ENCODE measurements around the gene RC3H1. TPM values are rescaled to one million over a fixed set of nuclear protein-coding genes. Genes with fewer than 3 reads are reported as not detected.
"Not testable (repeated sequence)": the region's sequence is repeated elsewhere in the genome, so short reads cannot be mapped to it uniquely, and the experiment has no call there.

The RC3H1 gene
- total and polyA plus RNA-seq, 2 of the 13 experiments (the other 11 are each of a cell fraction or from before 2014, with no cell fraction given), result 11.2 to 19.6 TPM

DNA sequence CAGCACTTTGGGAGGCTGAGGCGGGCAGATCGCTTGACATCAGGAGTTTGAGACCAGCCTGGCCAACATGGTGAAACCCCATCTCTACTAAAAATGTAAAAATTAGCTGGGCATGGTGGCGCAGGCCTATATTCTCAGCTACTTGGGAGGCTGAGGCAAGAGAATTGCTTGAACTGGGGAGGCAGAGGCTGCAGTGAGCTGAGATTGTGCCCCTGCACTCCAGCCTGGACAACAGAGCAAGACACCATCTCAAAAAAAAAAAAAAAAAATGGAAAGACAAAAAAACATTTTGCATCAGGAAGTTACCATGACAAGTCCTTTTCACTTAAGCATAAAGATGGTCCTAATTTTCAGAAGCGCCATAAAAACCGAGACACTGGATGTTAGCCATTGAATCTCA lies 91.6 kb downstream of the RC3H1 start:
- CTCF ChIA-PET (ENCODE audit: low intra/inter-chr PET ratio, low total read pairs); H3K4me2 ChIP-seq (ENCODE audit: low read depth, low read length); FAIRE-seq; H3K27ac ChIP-seq (ENCODE audit: extremely low read length, insufficient read depth, low read length); H3K27me3 ChIP-seq (ENCODE audit: control insufficient read depth in 1 of 2, insufficient read depth in 2 of 2, low read length in 2 of 2); H3K4me3 ChIP-seq (replicated peaks in 1 of 3; ENCODE audit: insufficient read depth in 1 of 3, low read depth in 2 of 3, low read length in 3 of 3); ATAC-seq; H3K9me3 ChIP-seq (ENCODE audit: low read length); H4K20me1 ChIP-seq (ENCODE audit: insufficient read depth, low read length); in situ Hi-C loops (cut with HindIII; ENCODE audit: extremely low pct_ligation_motif_present, low pct_unique_long_range_greater_than_20kb); BruUV-seq (replicated peaks); H3K9ac ChIP-seq (ENCODE audit: insufficient read depth, low read depth, low read length); intact Hi-C loops (cut with micrococcal nuclease; ENCODE audit: unreplicated experiment); H3K36me3 ChIP-seq (replicated peaks in 1 of 2; ENCODE audit: control insufficient read depth in 1 of 2, insufficient read depth in 2 of 2, low read length in 2 of 2); H3K79me2 ChIP-seq (ENCODE audit: insufficient read depth, low read length); H2AFZ ChIP-seq (ENCODE audit: low read length); DNase-seq (ENCODE audit: low spot score): not testable (repeated sequence)
- POLR2A ChIA-PET, result interaction anchor here (1.8 to 2.3 kb wide), 2 partner anchors 13 to 63 kb away, joined by 5 to 10 read pairs; partner anchors contain the start of genes GAS5, SERPINC1 and ZBTB37
- TF ChIP-seq ZNF121 (CRISPR knock-in tag; IDR thresholded peaks at IDR 0.05), result peak; percentile 58
- WGBS (ENCODE audit: low lambda C conversion rate), result 99% methylated on average over 5 of the region's 5 CpGs
- H3K4me1 ChIP-seq (ENCODE audit: insufficient read depth, low read length), result peaks cover 11% of the 10 kb centered on the region

DNA sequence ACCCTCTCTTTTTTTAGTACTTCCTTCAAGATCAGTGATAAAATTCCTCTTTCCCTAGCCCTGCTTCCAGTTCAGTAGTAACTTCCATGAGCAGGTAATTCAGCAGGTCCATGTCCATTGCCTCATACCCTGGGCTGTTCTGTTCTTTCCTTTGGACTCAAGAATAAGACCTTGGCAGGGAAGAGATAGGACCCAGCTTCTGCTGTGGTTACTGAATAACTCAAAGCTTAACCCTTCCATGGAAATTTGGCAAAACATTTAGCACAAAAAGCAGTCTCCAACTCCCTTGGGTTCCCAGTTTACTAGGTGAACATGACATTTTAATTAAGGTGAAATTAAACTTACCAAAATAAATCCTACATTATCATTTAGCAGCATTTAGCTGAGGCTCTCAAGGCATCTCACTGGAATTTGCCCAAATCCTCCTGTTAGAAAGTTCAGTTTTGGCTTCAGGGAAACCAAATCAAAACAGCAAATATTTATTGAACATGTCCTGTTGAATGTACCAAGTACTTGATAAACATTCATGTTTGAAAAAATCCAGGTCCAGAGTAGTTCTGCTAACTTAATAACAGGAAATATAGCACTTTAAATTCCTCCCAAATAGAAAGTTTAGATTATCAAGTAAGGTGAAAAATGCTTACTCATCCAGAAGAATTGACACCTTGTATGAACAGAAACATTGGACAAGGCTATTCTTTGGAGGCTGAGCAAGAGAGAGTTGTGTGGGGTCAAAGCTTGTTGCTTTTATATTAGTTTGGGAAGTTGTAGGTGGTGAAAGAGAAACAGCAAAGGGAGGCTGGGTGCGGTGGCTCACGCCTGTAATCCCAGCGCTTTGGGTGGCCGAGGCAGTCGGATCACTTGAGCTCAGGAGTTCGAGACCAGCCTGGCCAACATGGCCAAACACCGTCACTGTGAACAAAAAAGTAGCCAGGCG lies 96.6 kb downstream of the RC3H1 start:
- peak; percentile 96 for ATAC-seq
- no peaks in the 10 kb centered on the region for H3K9me3 ChIP-seq (ENCODE audit: low read length)
- H3K36me3 ChIP-seq (replicated peaks in 1 of 2; ENCODE audit: control insufficient read depth in 1 of 2, insufficient read depth in 2 of 2, low read length in 2 of 2), result no peaks in the 10 kb centered on the region
- H3K4me2 ChIP-seq (ENCODE audit: low read depth, low read length), result peak overlapping the region; percentile 63
- FAIRE-seq, result peak; percentile 99
- peak overlapping the region in 1 of 3 experiments; percentile 29; a peak in 3 of 6 replicates for H3K4me3 ChIP-seq (replicated peaks in 1 of 3; ENCODE audit: insufficient read depth in 1 of 3, low read depth in 2 of 3, low read length in 3 of 3)
- intact Hi-C loops (cut with micrococcal nuclease; ENCODE audit: unreplicated experiment), result loop anchor here (5.0 kb wide), 1 partner anchor 58 kb away; the partner anchor contains the start of genes GAS5 and ZBTB37
- no peaks in the 10 kb centered on the region for H4K20me1 ChIP-seq (ENCODE audit: insufficient read depth, low read length)
- CTCF ChIA-PET (ENCODE audit: low intra/inter-chr PET ratio, low total read pairs), result no interaction called here
- BruUV-seq (replicated peaks), result TSS peak; percentile 50
- no peaks in the 10 kb centered on the region for H3K27me3 ChIP-seq (ENCODE audit: control insufficient read depth in 1 of 2, insufficient read depth in 2 of 2, low read length in 2 of 2)
- 15% methylated on average over 6 of the region's 8 CpGs for WGBS (ENCODE audit: low lambda C conversion rate)
- H3K79me2 ChIP-seq (ENCODE audit: insufficient read depth, low read length), result no peaks in the 10 kb centered on the region
- peak overlapping the region; percentile 78 for H3K27ac ChIP-seq (ENCODE audit: extremely low read length, insufficient read depth, low read length)
- in situ Hi-C loops (cut with HindIII; ENCODE audit: extremely low pct_ligation_motif_present, low pct_unique_long_range_greater_than_20kb), result no loop called here
- peak; percentile 77 for DNase-seq (ENCODE audit: low spot score)
- no peak overlapping the region for H2AFZ ChIP-seq (ENCODE audit: low read length)
- no peak overlapping the region for H3K9ac ChIP-seq (ENCODE audit: insufficient read depth, low read depth, low read length)
- POLR2A ChIA-PET, result interaction anchor here (0.9 to 3.4 kb wide), 3 partner anchors 8 to 58 kb away, joined by 3 to 18 read pairs (median 16); partner anchors contain the start of genes GAS5, SERPINC1 and ZBTB37
- H3K4me1 ChIP-seq (ENCODE audit: insufficient read depth, low read length), result peaks cover 28% of the 10 kb centered on the region
- TF ChIP-seq POGK (CRISPR knock-in tag; conservative IDR thresholded peaks at IDR 0.05) (peak; percentile 46; the same call in 1 of the 2 replicates), SCMH1 (CRISPR knock-in tag; IDR thresholded peaks at IDR 0.05; ENCODE audit: borderline replicate concordance) (no peak), GATAD1 (CRISPR knock-in tag; IDR thresholded peaks at IDR 0.05) (no peak), TMF1 (CRISPR knock-in tag; IDR thresholded peaks at IDR 0.05; ENCODE audit: low read depth) (no peak)
- TF ChIP-seq, protein P1, sequence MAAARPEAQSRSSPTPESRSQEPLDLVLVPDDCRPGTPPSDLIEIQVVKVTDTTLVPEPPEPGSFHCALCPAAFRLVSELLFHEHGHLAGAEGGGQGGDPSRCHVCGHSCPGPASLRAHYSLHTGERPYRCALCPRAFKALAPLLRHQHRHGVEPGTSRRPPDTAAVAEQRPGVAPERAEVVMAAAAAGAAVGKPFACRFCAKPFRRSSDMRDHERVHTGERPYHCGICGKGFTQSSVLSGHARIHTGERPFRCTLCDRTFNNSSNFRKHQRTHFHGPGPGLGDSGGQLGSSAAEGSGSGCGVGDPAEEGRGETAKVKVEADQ (CRISPR knock-in tag; IDR thresholded peaks at IDR 0.05; ENCODE audit: borderline replicate concordance), result no peak
- TF ChIP-seq, protein P2, sequence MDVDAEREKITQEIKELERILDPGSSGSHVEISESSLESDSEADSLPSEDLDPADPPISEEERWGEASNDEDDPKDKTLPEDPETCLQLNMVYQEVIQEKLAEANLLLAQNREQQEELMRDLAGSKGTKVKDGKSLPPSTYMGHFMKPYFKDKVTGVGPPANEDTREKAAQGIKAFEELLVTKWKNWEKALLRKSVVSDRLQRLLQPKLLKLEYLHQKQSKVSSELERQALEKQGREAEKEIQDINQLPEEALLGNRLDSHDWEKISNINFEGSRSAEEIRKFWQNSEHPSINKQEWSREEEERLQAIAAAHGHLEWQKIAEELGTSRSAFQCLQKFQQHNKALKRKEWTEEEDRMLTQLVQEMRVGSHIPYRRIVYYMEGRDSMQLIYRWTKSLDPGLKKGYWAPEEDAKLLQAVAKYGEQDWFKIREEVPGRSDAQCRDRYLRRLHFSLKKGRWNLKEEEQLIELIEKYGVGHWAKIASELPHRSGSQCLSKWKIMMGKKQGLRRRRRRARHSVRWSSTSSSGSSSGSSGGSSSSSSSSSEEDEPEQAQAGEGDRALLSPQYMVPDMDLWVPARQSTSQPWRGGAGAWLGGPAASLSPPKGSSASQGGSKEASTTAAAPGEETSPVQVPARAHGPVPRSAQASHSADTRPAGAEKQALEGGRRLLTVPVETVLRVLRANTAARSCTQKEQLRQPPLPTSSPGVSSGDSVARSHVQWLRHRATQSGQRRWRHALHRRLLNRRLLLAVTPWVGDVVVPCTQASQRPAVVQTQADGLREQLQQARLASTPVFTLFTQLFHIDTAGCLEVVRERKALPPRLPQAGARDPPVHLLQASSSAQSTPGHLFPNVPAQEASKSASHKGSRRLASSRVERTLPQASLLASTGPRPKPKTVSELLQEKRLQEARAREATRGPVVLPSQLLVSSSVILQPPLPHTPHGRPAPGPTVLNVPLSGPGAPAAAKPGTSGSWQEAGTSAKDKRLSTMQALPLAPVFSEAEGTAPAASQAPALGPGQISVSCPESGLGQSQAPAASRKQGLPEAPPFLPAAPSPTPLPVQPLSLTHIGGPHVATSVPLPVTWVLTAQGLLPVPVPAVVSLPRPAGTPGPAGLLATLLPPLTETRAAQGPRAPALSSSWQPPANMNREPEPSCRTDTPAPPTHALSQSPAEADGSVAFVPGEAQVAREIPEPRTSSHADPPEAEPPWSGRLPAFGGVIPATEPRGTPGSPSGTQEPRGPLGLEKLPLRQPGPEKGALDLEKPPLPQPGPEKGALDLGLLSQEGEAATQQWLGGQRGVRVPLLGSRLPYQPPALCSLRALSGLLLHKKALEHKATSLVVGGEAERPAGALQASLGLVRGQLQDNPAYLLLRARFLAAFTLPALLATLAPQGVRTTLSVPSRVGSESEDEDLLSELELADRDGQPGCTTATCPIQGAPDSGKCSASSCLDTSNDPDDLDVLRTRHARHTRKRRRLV (CRISPR knock-in tag; IDR thresholded peaks at IDR 0.05), result no peak

Data from HepG2 (cell line).